Ishikawa (cell line): ENCODE measurements around the gene OXCT1.

Experiments used
- CEBPB ChIP-seq: IDR thresholded peaks from 2 replicates; pipeline ENCODE4 v1.6.1; 2012
- CREB1 ChIP-seq: IDR thresholded peaks from 2 replicates; pipeline ENCODE4 v1.6.1; 2012; ENCODE audit warnings: low read depth
- EGR1 ChIP-seq: IDR thresholded peaks from 2 replicates; pipeline ENCODE4 v1.6.1; 2012
- EP300 ChIP-seq: IDR thresholded peaks from 2 replicates; pipeline ENCODE4 v1.6.1; 2012; ENCODE audit warnings: borderline replicate concordance
- FOXM1 ChIP-seq: IDR thresholded peaks from 2 replicates; pipeline ENCODE4 v1.6.1; 2012; ENCODE audit warnings: low read depth, borderline replicate concordance
- MAX ChIP-seq: IDR thresholded peaks from 2 replicates; pipeline ENCODE4 v1.6.1; 2012
- NFIC ChIP-seq: IDR thresholded peaks from 2 replicates; pipeline ENCODE4 v1.6.1; 2012
- RAD21 ChIP-seq: IDR thresholded peaks from 2 replicates; pipeline ENCODE4 v1.6.1; 2012; ENCODE audit warnings: low read depth
- REST ChIP-seq: IDR thresholded peaks from 2 replicates; pipeline ENCODE4 v1.6.1; 2012; ENCODE audit warnings: low read depth, mild to moderate bottlenecking
- TAF1 ChIP-seq: IDR thresholded peaks from 2 replicates; pipeline ENCODE4 v1.6.1; 2012; ENCODE audit warnings: low read depth, mild to moderate bottlenecking
- TCF12 ChIP-seq: IDR thresholded peaks from 2 replicates; pipeline ENCODE4 v1.6.1; 2012; ENCODE audit warnings: low read depth
- TEAD4 ChIP-seq: IDR thresholded peaks from 2 replicates; pipeline ENCODE4 v1.6.1; 2012
- USF1 ChIP-seq: IDR thresholded peaks from 2 replicates; pipeline ENCODE4 v1.6.1; 2012
- YY1 ChIP-seq: IDR thresholded peaks from 2 replicates; pipeline ENCODE4 v1.6.1; 2012; ENCODE audit warnings: low read depth
- ZBTB7A ChIP-seq: IDR thresholded peaks from 2 replicates; pipeline ENCODE4 v1.6.1; 2012; ENCODE audit warnings: low read depth

Gene OXCT1

GRCh38 chr5:41891066-41891707 is 21.0 kb upstream of the OXCT1 start:
- TF ChIP-seq RAD21 (no peak), EGR1 (no peak), TCF12 (no peak), ZBTB7A (no peak), TAF1 (no peak), MAX (no peak), CREB1 (no peak), NFIC (no peak), USF1 (no peak), EP300 (no peak), REST (no peak), TEAD4 (no peak), FOXM1 (no peak), CEBPB (no peak)

- TF ChIP-seq REST (no peak), CEBPB (no peak), MAX (no peak), TAF1 (no peak), TCF12 (no peak), ZBTB7A (no peak), TEAD4 (no peak), NFIC (no peak), YY1 (no peak), EP300 (no peak), CREB1 (no peak), RAD21 (no peak), FOXM1 (no peak), USF1 (no peak), EGR1 (no peak)
Measured at GRCh38 chr5:41885286-41885685, 15.1 kb upstream of the OXCT1 start.

- TF ChIP-seq NFIC (no peak), EGR1 (no peak), CREB1 (no peak), TCF12 (no peak), YY1 (no peak), ZBTB7A (no peak), RAD21 (no peak), MAX (no peak), FOXM1 (no peak), TAF1 (no peak), EP300 (no peak), REST (no peak), CEBPB (no peak), TEAD4 (no peak), USF1 (no peak)
Measured at GRCh38 chr5:41883936-41884335, 13.7 kb upstream of the OXCT1 start.

GRCh38 chr5:41883243-41883642 is 13.0 kb upstream of the OXCT1 start:
- TF ChIP-seq CEBPB (no peak), YY1 (no peak)
